Nephron progenitor cell (in vitro differentiated cells): ENCODE results near the gene GALNS.
A peak's percentile ranks its signal among the peaks of the same experiment; 100 is the strongest.

ENCODE experiments used
- DNase-seq: peaks from one replicate; pipeline ENCODE4 v3.0.0; 2021
- H3K27ac Mint-ChIP-seq: 2 replicates; pipeline ENCODE4 v1.8.0; 2021; ENCODE audit warnings: mild to moderate bottlenecking, moderate library complexity, mixed read lengths
- H3K27me3 Mint-ChIP-seq: 2 replicates; pipeline ENCODE4 v1.8.0; 2021; ENCODE audit warnings: mild to moderate bottlenecking, low read depth, mixed read lengths; ENCODE audit not compliant: poor library complexity
- H3K36me3 Mint-ChIP-seq: 2 replicates; pipeline ENCODE4 v1.8.0; 2021; ENCODE audit warnings: low read depth, mixed read lengths
- H3K4me1 Mint-ChIP-seq: 2 replicates; pipeline ENCODE4 v1.8.0; 2021; ENCODE audit warnings: mixed read lengths
- H3K4me3 Mint-ChIP-seq: 2 replicates; pipeline ENCODE4 v1.8.0; 2021; ENCODE audit warnings: mild to moderate bottlenecking, moderate library complexity, mixed read lengths
- H3K9me3 Mint-ChIP-seq: 2 replicates; pipeline ENCODE4 v1.8.0; 2021; ENCODE audit warnings: mild to moderate bottlenecking, moderate library complexity, mixed read lengths
- TF ChIP-seq, protein P1 (sequence below): fragments of 200-600 bp; sonication (generic); IDR thresholded peaks from 2 replicates; pipeline ENCODE4 v1.5.0; 2021; ENCODE audit warnings: antibody characterized with exemption

GALNS gene

DNA sequence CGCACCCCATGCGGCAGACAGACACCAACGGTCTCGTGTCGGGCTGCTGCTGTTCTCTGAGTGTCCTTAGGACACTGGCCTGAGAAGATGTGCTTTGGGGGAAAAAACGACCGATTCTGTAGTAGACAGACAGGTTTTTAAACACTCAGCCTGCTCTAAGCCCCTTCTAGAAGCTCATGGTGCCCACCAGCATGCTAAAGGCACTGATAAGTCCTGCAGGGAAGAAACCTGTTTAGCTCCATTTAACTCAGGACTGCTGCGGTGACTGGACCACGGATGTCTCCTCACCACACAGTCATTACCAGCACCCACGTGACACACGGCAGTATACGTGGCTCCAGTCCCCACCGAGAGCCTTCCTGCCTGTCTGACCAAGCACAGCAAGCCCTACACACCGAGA, 26.0 kb downstream of the GALNS start:
- H3K4me1 Mint-ChIP-seq: peaks cover 13% of the 10 kb centered on the region
- peaks cover 6% of the 10 kb centered on the region for H3K27me3 Mint-ChIP-seq
- no peak for DNase-seq
- H3K9me3 Mint-ChIP-seq: no peaks in the 10 kb centered on the region
- no peaks in the 10 kb centered on the region for H3K36me3 Mint-ChIP-seq
- TF ChIP-seq, protein P1, sequence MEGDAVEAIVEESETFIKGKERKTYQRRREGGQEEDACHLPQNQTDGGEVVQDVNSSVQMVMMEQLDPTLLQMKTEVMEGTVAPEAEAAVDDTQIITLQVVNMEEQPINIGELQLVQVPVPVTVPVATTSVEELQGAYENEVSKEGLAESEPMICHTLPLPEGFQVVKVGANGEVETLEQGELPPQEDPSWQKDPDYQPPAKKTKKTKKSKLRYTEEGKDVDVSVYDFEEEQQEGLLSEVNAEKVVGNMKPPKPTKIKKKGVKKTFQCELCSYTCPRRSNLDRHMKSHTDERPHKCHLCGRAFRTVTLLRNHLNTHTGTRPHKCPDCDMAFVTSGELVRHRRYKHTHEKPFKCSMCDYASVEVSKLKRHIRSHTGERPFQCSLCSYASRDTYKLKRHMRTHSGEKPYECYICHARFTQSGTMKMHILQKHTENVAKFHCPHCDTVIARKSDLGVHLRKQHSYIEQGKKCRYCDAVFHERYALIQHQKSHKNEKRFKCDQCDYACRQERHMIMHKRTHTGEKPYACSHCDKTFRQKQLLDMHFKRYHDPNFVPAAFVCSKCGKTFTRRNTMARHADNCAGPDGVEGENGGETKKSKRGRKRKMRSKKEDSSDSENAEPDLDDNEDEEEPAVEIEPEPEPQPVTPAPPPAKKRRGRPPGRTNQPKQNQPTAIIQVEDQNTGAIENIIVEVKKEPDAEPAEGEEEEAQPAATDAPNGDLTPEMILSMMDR: no peak
- H3K27ac Mint-ChIP-seq: no peak overlapping the region
- no peak overlapping the region for H3K4me3 Mint-ChIP-seq

DNA sequence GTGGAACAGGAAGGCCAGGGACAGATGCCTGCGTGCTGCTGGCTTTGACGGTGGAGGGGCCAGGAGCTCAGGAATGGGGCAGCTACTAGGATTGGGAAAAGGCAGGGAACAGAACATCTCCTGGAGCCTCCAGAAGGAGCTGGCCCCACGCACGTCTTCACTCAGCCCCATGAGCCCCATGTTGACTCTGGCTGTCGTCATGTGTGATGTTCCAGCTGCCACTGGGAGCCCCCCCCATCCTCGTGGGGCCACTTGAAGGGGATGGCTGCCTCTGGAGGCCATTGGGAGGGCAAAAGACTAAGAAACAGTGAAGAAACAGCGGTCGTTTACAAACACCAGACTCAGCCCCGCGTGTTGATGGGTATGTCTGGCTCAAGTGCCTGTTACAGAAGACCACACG, 26.5 kb downstream of the GALNS start:
- DNase-seq: no peak
- Mint-ChIP-seq H3K36me3 (no peaks in the 10 kb centered on the region), H3K4me1 (peaks cover 13% of the 10 kb centered on the region), H3K4me3 (no peak overlapping the region), H3K27me3 (peaks cover 6% of the 10 kb centered on the region), H3K27ac (peak overlapping the region; percentile 78), H3K9me3 (no peaks in the 10 kb centered on the region)
- TF ChIP-seq, protein P1: no peak

DNA sequence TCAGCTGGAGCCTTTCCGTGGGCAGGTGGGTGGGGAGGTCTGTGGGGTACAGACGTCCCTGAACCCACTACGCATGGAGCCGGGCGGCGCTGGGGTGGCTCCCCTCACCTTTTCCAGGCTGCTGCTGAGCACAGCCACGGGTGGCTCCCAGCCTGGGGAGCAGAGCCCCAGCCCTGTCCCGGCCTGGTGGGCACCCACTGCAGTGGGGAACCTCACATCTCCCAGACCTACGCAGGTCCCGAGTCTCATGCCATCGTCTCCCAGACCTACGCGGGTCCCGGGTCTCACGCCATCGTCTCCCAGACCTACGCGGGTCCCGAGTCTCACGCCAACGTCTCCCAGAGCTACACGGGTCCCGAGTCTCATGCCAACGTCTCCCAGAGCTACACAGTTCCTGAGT, 28.0 kb downstream of the GALNS start:
- TF ChIP-seq, protein P1: no peak
- Mint-ChIP-seq H3K27ac (no peak overlapping the region), H3K4me3 (no peak overlapping the region), H3K9me3 (no peaks in the 10 kb centered on the region), H3K27me3 (peaks cover 5% of the 10 kb centered on the region), H3K36me3 (no peaks in the 10 kb centered on the region), H3K4me1 (peaks cover 11% of the 10 kb centered on the region)
- no peak for DNase-seq

DNA sequence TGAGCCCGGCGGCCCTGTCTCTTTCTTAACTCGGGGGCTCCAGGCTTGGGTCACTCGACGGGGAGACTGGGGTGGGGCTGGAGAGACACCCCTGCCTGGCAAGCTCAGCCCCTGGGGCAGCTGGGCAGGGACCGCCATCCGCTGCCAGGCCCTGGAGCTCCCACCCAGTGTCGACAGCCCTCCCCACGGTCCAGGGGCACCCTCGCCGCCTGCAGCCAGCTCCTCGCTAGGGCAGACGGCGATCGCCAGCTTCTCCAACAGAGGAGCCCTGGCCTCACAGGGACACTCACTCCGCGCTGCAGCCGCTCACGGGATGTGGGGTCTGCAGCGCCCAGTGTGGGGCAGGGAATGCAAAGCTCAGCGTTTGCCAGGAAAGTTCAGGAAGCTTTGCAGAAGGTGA, 29.0 kb downstream of the GALNS start:
- Mint-ChIP-seq H3K27me3 (peaks cover 2% of the 10 kb centered on the region), H3K36me3 (peaks cover 4% of the 10 kb centered on the region), H3K4me3 (no peak overlapping the region), H3K27ac (peak overlapping the region; percentile 81), H3K4me1 (peaks cover 7% of the 10 kb centered on the region), H3K9me3 (no peaks in the 10 kb centered on the region)
- TF ChIP-seq, protein P1: no peak
- no peak for DNase-seq

DNA sequence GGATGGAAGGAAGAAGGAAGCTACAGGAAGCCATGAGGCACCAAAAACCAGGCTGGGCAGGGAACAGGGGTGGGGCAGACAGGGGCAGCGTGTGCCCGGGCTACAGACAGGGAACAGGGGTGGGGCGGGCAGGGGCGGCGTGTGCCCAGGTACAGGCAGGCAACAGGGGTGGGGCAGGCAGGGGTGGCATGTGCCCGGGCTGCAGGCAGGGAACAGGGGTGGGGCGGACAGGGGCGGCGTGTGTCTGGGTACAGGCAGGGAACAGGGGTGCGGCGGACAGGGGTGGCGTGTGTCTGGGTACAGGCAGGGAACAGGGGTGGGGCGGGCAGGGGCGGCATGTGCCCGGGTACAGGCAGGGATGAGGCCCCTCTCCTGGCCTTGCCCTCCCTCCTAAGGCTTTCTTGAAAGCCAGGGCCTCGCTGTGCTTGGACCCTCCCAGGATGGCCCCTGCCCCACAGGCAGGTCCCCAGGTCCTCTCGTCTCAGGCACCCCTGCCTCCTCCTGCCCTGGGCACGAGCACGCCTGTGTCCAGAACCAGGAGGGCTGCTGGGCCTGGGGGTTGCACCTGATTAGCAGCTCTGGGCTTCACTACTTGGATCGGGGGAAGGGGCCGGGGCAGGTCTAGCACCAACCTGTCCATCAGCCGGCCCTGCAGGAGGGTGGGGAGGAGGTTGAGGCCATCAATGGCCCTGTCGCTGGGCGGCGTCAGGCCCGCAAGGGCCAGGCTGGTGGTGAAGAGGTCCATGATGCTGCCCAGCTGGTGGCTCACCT, 30.5 kb downstream of the GALNS start:
- Mint-ChIP-seq H3K4me1 (peaks cover 7% of the 10 kb centered on the region), H3K27me3 (peaks cover 2% of the 10 kb centered on the region), H3K9me3 (no peaks in the 10 kb centered on the region), H3K4me3 (no peak overlapping the region), H3K36me3 (peaks cover 4% of the 10 kb centered on the region), H3K27ac (no peak overlapping the region)
- TF ChIP-seq, protein P1: no peak
- no peak for DNase-seq

DNA sequence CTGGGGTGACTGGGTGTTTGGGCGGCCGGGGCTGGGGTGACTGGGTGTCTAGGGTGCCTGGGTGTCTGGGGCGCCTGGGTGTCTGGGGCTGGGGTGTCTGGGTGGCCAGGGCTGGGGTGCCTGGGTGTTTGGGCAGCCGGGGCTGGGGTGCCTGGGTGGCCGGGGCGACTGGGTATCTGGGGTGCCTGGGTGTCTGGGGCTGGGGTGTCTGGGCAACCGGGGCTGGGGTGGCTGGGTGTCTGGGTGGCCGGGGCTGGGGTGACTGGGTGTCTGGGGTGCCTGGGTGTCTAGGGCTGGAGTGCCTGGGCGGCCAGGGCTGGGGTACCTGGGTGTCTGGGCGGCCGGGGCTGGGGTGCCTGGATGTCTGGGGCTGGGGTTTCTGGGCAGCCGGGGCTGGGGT, 31.6 kb downstream of the GALNS start:
- H3K4me3 Mint-ChIP-seq: no peak overlapping the region

More for the DNA sequence above, 31.6 kb downstream of the GALNS start:
- DNase-seq: no peak
- H3K27me3 Mint-ChIP-seq: peaks cover 2% of the 10 kb centered on the region
- H3K36me3 Mint-ChIP-seq: peaks cover 4% of the 10 kb centered on the region
- TF ChIP-seq, protein P1: no peak
- no peaks in the 10 kb centered on the region for H3K9me3 Mint-ChIP-seq
- no peak overlapping the region for H3K27ac Mint-ChIP-seq
- H3K4me1 Mint-ChIP-seq: peaks cover 3% of the 10 kb centered on the region
